Astrocyte (in vitro differentiated cells and primary cell): ENCODE data around the gene IL1RL2. TPM values are rescaled to one million over a fixed set of nuclear protein-coding genes. Genes with fewer than 3 reads are reported as not detected.

Experiments
- DNase-seq: peaks from one replicate; pipeline ENCODE4 v3.0.0-alpha.2; 2010; ENCODE audit warnings: low read depth
- FAIRE-seq: peaks from 2 replicates; lab custom pipeline; 2011; peaks lifted over from hg19 to GRCh38; lab: Jason Lieb, UNC
- H2AFZ ChIP-seq: 2 replicates; pipeline ENCODE4 v1.6.0; 2012; ENCODE audit warnings: low read depth, low read length, inconsistent platforms
- H3K27ac ChIP-seq: 2 replicates; pipeline ENCODE4 v1.5.1; 2011; ENCODE audit warnings: low read depth, low read length, inconsistent platforms
- H3K27me3 ChIP-seq: 2 replicates; pipeline ENCODE4 v1.6.0; 2011; ENCODE audit warnings: low read length, inconsistent platforms; ENCODE audit not compliant: insufficient read depth
- H3K36me3 ChIP-seq: 2 replicates; pipeline ENCODE4 v1.5.1; 2011; ENCODE audit warnings: low read length, inconsistent platforms; ENCODE audit not compliant: insufficient read depth
- H3K4me1 ChIP-seq: 2 replicates; pipeline ENCODE4 v1.5.1; 2011; ENCODE audit warnings: low read length, inconsistent platforms; ENCODE audit not compliant: insufficient read depth
- H3K4me2 ChIP-seq: 2 replicates; pipeline ENCODE4 v1.6.0; 2012; ENCODE audit warnings: low read length, inconsistent platforms
- H3K4me3 ChIP-seq: 2 replicates; pipeline ENCODE4 v1.5.1; 2011; ENCODE audit warnings: low read depth, mild to moderate bottlenecking, low read length, inconsistent platforms; ENCODE audit not compliant: insufficient read depth
- H3K79me2 ChIP-seq: 2 replicates; pipeline ENCODE4 v1.6.0; 2012; ENCODE audit warnings: mild to moderate bottlenecking, low read length, inconsistent platforms; ENCODE audit not compliant: insufficient read depth
- H3K9ac ChIP-seq: 2 replicates; pipeline ENCODE4 v1.6.0; 2012; ENCODE audit warnings: mild to moderate bottlenecking, low read length, inconsistent platforms
- H3K9me3 ChIP-seq: 2 replicates; pipeline ENCODE4 v1.5.1; 2012; ENCODE audit warnings: low read depth, mild to moderate bottlenecking, low read length, inconsistent platforms; ENCODE audit not compliant: insufficient read depth
- H4K20me1 ChIP-seq: 2 replicates; pipeline ENCODE4 v1.6.0; 2012; ENCODE audit warnings: low read length, inconsistent platforms; ENCODE audit not compliant: insufficient read depth
- H3K27ac Mint-ChIP-seq: one replicate; pipeline ENCODE4 v1.8.0; 2021; ENCODE audit warnings: mild to moderate bottlenecking, mixed read lengths; ENCODE audit not compliant: unreplicated experiment
- H3K27me3 Mint-ChIP-seq: one replicate; pipeline ENCODE4 v1.8.0; 2021; ENCODE audit warnings: low read depth, mixed read lengths; ENCODE audit not compliant: unreplicated experiment
- H3K36me3 Mint-ChIP-seq: one replicate; pipeline ENCODE4 v1.8.0; 2021; ENCODE audit warnings: low read depth, mixed read lengths; ENCODE audit not compliant: unreplicated experiment
- H3K4me1 Mint-ChIP-seq: one replicate; pipeline ENCODE4 v1.8.0; 2021; ENCODE audit warnings: low read depth, mixed read lengths; ENCODE audit not compliant: unreplicated experiment
- H3K4me3 Mint-ChIP-seq: one replicate; pipeline ENCODE4 v1.8.0; 2021; ENCODE audit warnings: mild to moderate bottlenecking, moderate library complexity, mixed read lengths; ENCODE audit not compliant: unreplicated experiment
- H3K9me3 Mint-ChIP-seq: one replicate; pipeline ENCODE4 v1.8.0; 2021; ENCODE audit warnings: mild to moderate bottlenecking, mixed read lengths; ENCODE audit not compliant: unreplicated experiment
- CTCF ChIP-seq: IDR thresholded peaks from 2 replicates; pipeline ENCODE4 v1.5.1; 2011; ENCODE audit warnings: low read depth, mild to moderate bottlenecking, inconsistent platforms, low read length, moderate library complexity; ENCODE audit not compliant: insufficient read depth
- EZH2 ChIP-seq: IDR thresholded peaks from 2 replicates; pipeline ENCODE4 v1.6.1; 2012; ENCODE audit warnings: mild to moderate bottlenecking, low read length, inconsistent platforms; ENCODE audit not compliant: insufficient read depth
- total RNA-seq: library from RNA; stranded (reverse); gene quantifications from 2 replicates; pipeline ENCODE4 v1.2.1, GENCODE V29; 2021

Gene IL1RL2
- total RNA-seq, 1 donor from 2014 or later: 0.43 TPM

- TF ChIP-seq EZH2 (no peak), CTCF (no peak)
These were observed 90.4 kb downstream of the IL1RL2 start for GRCh38 chr2:102277202-102277700.

GRCh38 chr2:102278720-102279390, 92.0 kb downstream of the IL1RL2 start:
- no peak overlapping the region for H3K4me2 ChIP-seq
- H3K4me1 ChIP-seq: no peaks in the 10 kb centered on the region
- H3K36me3 Mint-ChIP-seq: no peaks in the 10 kb centered on the region
- H3K27me3 Mint-ChIP-seq: no peaks in the 10 kb centered on the region
- DNase-seq (peak; percentile 18), FAIRE-seq (no peak)
- H2AFZ ChIP-seq: no peak overlapping the region
- H4K20me1 ChIP-seq: no peaks in the 10 kb centered on the region
- no peaks in the 10 kb centered on the region for H3K27me3 ChIP-seq
- H3K4me3 Mint-ChIP-seq: no peak overlapping the region
- H3K27ac Mint-ChIP-seq: peak overlapping the region; percentile 29
- H3K4me1 Mint-ChIP-seq: peaks cover 9% of the 10 kb centered on the region
- H3K9ac ChIP-seq: no peak overlapping the region
- no peaks in the 10 kb centered on the region for H3K79me2 ChIP-seq
- H3K9me3 Mint-ChIP-seq: no peaks in the 10 kb centered on the region
- no peaks in the 10 kb centered on the region for H3K9me3 ChIP-seq
- H3K27ac ChIP-seq: no peak overlapping the region
- H3K4me3 ChIP-seq: no peak overlapping the region
- TF ChIP-seq CTCF (no peak), EZH2 (no peak)
- no peaks in the 10 kb centered on the region for H3K36me3 ChIP-seq

More at GRCh38 chr2:102277202-102277700, 90.4 kb downstream of the IL1RL2 start:
- no peaks in the 10 kb centered on the region for H3K36me3 Mint-ChIP-seq
- no peak overlapping the region for H3K27ac Mint-ChIP-seq
- no peaks in the 10 kb centered on the region for H3K9me3 Mint-ChIP-seq
- H3K9me3 ChIP-seq: no peaks in the 10 kb centered on the region
- DNase-seq (no peak), FAIRE-seq (no peak)
- H3K79me2 ChIP-seq: no peaks in the 10 kb centered on the region
- H3K4me3 ChIP-seq: no peak overlapping the region
- peaks cover 9% of the 10 kb centered on the region for H3K4me1 Mint-ChIP-seq
- no peaks in the 10 kb centered on the region for H3K27me3 ChIP-seq
- H3K4me2 ChIP-seq: no peak overlapping the region
- no peaks in the 10 kb centered on the region for H3K4me1 ChIP-seq
- H3K27me3 Mint-ChIP-seq: no peaks in the 10 kb centered on the region
- H4K20me1 ChIP-seq: no peaks in the 10 kb centered on the region
- no peak overlapping the region for H3K27ac ChIP-seq
- no peak overlapping the region for H3K4me3 Mint-ChIP-seq
- H3K36me3 ChIP-seq: no peaks in the 10 kb centered on the region
- no peak overlapping the region for H3K9ac ChIP-seq
- no peak overlapping the region for H2AFZ ChIP-seq

GRCh38 chr2:102279391-102279735, 92.5 kb downstream of the IL1RL2 start:
- no peak for DNase-seq
- no peak overlapping the region for H2AFZ ChIP-seq
- peak overlapping the region; percentile 29 for H3K27ac Mint-ChIP-seq
- no peaks in the 10 kb centered on the region for H3K27me3 ChIP-seq
- H3K9me3 Mint-ChIP-seq: no peaks in the 10 kb centered on the region
- no peaks in the 10 kb centered on the region for H3K4me1 ChIP-seq
- H4K20me1 ChIP-seq: no peaks in the 10 kb centered on the region
- H3K9ac ChIP-seq: no peak overlapping the region
- H3K27me3 Mint-ChIP-seq: no peaks in the 10 kb centered on the region
- H3K27ac ChIP-seq: no peak overlapping the region
- H3K79me2 ChIP-seq: no peaks in the 10 kb centered on the region
- no peak overlapping the region for H3K4me2 ChIP-seq
- FAIRE-seq: no peak
- TF ChIP-seq CTCF (no peak), EZH2 (no peak)
- no peak overlapping the region for H3K4me3 ChIP-seq
- peaks cover 9% of the 10 kb centered on the region for H3K4me1 Mint-ChIP-seq
- no peak overlapping the region for H3K4me3 Mint-ChIP-seq
- no peaks in the 10 kb centered on the region for H3K36me3 ChIP-seq
- H3K36me3 Mint-ChIP-seq: no peaks in the 10 kb centered on the region
- no peaks in the 10 kb centered on the region for H3K9me3 ChIP-seq
